GM20431 (cell line): ENCODE measurements around the gene SLC22A9.
"Not testable (repeated sequence)": the region's sequence is repeated elsewhere in the genome, so short reads cannot be mapped to it uniquely, and the experiment has no call there.

Experiments used
- in situ Hi-C: fragments of 300-500 bp; cut with MseI, MboI; formaldehyde crosslinking; loops from one replicate; pipeline ENCODE4 v1.15.0; 2020; ENCODE audit warnings: low sequenced_read_pairs; ENCODE audit not compliant: unreplicated experiment

The SLC22A9 gene

GRCh38 chr11:63369165-63369970 lies at the start of gene SLC22A9:
Gene SLC22A9, plus strand, starts transcription at chr11:63369785. Its CDS starts 272 bp downstream, at chr11:63370057.
- in situ Hi-C loops, result no loop called here

- in situ Hi-C loops, result no loop called here
These were observed 47.9 kb upstream of the SLC22A9 start for GRCh38 chr11:63321723-63322122.

GRCh38 chr11:63335089-63335488 lies 34.5 kb upstream of the SLC22A9 start:
- in situ Hi-C loops, result not testable (repeated sequence)

GRCh38 chr11:63337070-63337469 lies 32.5 kb upstream of the SLC22A9 start:
- in situ Hi-C loops, result no loop called here

- in situ Hi-C loops, result no loop called here
These were observed 26.5 kb upstream of the SLC22A9 start for GRCh38 chr11:63343130-63343529.

- in situ Hi-C loops, result no loop called here
These were observed 17.4 kb upstream of the SLC22A9 start for GRCh38 chr11:63352144-63352543.

GRCh38 chr11:63362196-63362793 lies 7.3 kb upstream of the SLC22A9 start:
- in situ Hi-C loops, result no loop called here

GRCh38 chr11:63369971-63370588 lies 495 bp downstream of the SLC22A9 start:
- in situ Hi-C loops, result no loop called here

GRCh38 chr11:63371396-63371795 lies 1.8 kb downstream of the SLC22A9 start:
- in situ Hi-C loops, result no loop called here

GRCh38 chr11:63375434-63375833 lies 5.8 kb downstream of the SLC22A9 start:
- in situ Hi-C loops, result no loop called here

- in situ Hi-C loops, result no loop called here
These were observed 10.5 kb downstream of the SLC22A9 start for GRCh38 chr11:63380130-63380529.

GRCh38 chr11:63395697-63396096 lies 26.1 kb downstream of the SLC22A9 start:
- in situ Hi-C loops, result no loop called here

GRCh38 chr11:63404161-63404935 lies 34.8 kb downstream of the SLC22A9 start:
- in situ Hi-C loops, result no loop called here

- in situ Hi-C loops, result no loop called here
These were observed 35.5 kb downstream of the SLC22A9 start for GRCh38 chr11:63405114-63405513.

GRCh38 chr11:63406458-63406857 lies 36.9 kb downstream of the SLC22A9 start:
- in situ Hi-C loops, result no loop called here

- in situ Hi-C loops, result no loop called here
These were observed 47.7 kb downstream of the SLC22A9 start for GRCh38 chr11:63417174-63417852.

- in situ Hi-C loops, result no loop called here
These were observed 58.5 kb downstream of the SLC22A9 start for GRCh38 chr11:63427971-63428508.

GRCh38 chr11:63430731-63431130 lies 61.1 kb downstream of the SLC22A9 start:
- in situ Hi-C loops, result not testable (repeated sequence)

GRCh38 chr11:63435351-63435750 lies 65.8 kb downstream of the SLC22A9 start:
- in situ Hi-C loops, result not testable (repeated sequence)

- in situ Hi-C loops, result not testable (repeated sequence)
These were observed 66.2 kb downstream of the SLC22A9 start for GRCh38 chr11:63435831-63436230.
